NCI-H2171 treated with DMSO at 0.1 percent for 48 hours (cell line): ENCODE data around the gene UBE2E1.
"Not testable (repeated sequence)": the region's sequence is repeated elsewhere in the genome, so short reads cannot be mapped to it uniquely, and the experiment has no call there.

ENCODE experiments used
- DNase-seq: peaks from one replicate; lab custom pipeline; 2025; lab: John Stamatoyannopoulos, UW

UBE2E1 gene

DNA sequence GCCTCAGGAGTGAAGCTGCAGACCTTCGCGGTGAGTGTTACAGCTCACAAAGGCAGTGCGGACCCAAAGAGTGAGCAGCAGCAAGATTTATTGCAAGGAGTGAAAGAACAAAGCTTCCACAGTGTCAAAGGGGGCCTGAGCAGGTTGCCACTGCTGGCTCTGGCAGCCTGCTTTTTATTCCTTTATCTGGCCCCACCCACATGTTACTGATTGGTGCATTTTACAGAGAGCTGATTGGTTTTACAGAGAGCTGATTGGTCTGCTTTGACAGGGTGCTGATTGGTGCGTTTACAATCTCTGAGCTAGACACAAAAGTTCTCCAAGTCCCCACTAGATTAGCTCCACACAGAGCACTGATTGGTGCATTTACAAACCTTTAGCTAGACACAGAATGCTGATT is 76.2 kb downstream of the UBE2E1 start:
- not testable (repeated sequence) for DNase-seq

DNA sequence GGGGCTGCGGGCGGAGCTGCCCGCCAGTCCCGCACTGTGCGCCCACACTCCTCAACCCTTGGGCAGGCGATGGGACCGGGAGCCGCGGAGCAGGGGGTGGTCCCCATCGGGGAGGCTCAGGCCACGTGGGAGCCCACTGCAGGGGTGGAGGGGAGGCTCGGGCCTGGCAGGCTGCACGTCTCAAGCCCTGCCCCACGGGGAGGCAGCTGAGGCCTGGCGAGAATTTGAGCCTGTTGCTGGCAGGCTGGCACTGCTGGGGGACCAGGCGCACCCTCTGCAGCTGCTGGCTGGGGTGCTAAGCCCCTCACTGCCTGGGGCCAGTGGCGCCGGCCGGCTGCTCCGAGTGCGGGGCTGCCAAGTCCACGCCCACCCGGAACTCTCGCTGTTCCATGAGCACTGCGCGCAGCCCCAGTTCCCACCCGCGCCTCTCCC is 76.7 kb downstream of the UBE2E1 start:
- DNase-seq, result no peak

DNA sequence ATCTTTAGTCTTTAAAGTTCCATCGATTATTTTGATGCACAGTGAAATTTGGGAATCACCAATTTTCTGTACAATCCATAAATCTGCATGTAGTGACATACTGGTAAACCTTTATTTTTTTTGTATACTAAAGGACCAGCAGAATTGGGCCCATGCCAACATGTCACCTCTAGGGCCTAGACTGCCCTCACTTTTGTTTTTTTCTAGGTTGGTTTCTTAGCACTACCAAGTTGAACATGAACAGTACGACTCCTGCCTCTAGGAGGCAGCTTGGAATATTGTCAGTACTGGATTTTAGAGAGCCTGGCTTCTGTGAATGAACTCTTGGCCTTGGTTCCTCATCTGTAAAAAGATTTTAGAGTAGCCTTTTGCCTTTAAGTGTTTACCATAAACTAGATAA is 78.7 kb downstream of the UBE2E1 start:
- no peak for DNase-seq

GRCh38 chr3:23885210-23885609 is 79.5 kb downstream of the UBE2E1 start:
- no peak for DNase-seq

DNA sequence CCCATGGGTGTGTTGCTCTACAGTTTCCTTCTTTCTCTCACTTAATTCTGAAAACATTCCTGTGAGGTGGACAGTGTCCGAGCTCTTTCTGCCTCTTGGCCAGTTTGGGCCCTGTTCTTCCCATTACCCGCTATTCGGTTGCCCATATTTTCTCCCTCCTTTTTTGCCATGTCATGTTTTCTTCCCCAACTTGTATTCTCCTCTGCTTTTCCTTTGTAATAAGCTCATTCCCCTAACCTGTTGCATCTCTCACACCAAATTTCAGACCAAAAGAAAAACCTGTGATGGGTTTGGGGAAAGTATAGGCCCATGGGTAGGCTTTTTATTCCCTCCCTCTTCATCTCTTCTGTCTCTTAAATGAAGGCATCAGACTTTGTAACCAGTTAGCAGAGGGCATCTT is 80.6 kb downstream of the UBE2E1 start:
- no peak for DNase-seq

DNA sequence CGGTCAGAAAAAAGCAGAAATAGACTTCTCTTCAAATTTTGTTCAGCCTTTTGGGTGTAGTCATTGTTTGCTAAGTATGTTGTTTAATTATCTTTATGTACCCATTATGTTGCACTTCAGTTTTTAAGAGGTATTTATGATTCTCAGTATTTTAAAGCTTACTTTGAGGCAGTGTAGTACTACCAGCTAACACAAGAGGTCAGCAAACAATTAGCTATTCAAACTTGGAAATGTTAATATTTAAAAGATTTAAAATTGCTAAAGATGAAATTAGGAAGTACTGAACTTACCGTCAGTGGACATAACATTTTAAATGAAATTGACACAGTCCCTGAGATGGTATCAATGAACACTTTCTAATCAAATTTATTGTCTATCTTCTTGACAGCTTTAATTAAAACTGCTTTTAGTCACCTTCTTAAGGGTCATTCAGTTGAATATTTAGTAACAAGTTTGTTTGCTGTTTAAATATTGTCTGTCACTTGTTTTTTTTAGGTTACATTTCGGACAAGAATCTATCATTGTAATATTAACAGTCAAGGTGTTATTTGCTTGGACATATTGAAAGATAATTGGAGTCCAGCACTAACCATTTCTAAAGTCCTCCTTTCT is 83.0 kb downstream of the UBE2E1 start:
- DNase-seq, result peak; percentile 15

- no peak for DNase-seq
These were observed 83.6 kb downstream of the UBE2E1 start for GRCh38 chr3:23889386-23889785.

GRCh38 chr3:23889950-23890349 is 84.2 kb downstream of the UBE2E1 start:
- no peak for DNase-seq

DNA sequence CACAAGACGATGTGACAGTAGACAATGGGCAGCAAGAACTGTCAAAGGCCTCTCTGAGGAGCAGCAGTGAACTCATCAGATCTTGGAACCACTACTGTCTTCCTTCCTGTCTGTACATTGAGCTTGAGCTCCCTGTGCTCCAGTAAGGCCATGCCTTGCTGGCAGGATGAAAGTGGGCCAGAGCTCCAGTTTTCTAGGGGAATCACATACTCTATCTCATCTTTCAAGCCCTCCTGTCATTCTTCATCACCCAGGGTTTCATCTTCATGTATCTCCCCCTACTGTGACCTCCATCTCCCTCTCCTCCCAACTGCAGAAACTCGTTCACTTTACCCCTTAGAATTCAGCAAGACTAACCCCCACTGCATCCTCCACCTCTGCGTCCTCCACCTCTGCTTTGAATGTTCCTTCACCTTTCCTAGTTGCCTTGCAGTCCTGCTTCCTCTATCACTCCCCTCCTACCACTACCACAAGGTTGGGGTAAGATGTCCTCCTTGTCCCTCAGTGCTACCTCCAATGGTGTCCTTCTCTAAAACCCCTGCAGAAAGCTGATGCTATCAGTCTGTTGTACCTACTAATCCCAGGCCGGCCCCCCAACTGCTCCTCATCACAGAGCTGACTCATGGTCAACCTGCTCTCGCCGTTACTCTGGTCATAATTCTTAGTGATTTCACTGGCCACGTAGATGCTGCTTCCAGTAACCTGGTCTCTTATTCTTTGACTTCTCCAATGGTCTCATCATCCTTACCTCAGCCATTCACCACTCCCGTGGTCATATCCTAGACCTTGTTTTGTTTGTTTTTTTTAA is 88.7 kb downstream of the UBE2E1 start:
- DNase-seq, result no peak

- no peak for DNase-seq
These were observed 89.4 kb downstream of the UBE2E1 start for GRCh38 chr3:23895181-23895580.

GRCh38 chr3:23900744-23901143 is 95.0 kb downstream of the UBE2E1 start:
- DNase-seq, result no peak

DNA sequence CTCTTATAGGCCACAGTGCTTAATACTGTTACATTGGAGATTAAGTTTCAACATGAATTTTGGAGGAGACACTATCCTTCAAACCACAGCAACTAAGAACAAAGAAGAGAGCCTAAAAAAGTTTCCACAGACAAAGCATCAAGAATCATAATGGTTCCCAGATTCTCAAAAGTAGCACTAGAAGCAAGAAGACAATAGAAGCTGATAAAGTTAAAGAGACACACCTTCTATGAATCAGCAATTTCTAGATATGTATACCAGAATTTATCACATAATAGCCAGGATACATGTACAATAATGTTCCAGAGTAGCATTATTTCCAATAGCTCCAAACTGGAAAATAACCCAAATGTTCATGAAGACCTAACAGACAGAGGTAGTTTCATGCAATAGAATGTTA is 98.8 kb downstream of the UBE2E1 start:
- no peak for DNase-seq

- no peak for DNase-seq
These were observed 103.6 kb downstream of the UBE2E1 start for GRCh38 chr3:23909341-23909740.

DNA sequence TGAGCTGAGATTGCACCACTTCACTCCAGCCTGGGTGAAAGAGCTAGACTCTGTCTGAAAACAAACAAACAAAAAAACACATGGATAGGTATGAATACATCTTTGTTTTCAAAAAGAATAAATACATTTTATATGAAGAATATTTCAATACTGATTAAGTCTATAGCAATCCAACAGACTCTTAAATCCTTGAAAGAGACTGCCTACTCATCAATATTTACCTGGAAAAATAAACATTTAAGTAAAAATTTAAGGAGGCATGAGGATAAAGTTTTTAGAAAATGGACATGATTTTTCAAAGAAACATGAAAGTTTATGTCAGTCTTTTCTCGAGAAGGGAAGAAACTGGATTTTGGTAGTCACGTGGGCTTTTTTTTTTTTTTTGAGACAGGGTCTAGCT is 105.6 kb downstream of the UBE2E1 start:
- no peak for DNase-seq

DNA sequence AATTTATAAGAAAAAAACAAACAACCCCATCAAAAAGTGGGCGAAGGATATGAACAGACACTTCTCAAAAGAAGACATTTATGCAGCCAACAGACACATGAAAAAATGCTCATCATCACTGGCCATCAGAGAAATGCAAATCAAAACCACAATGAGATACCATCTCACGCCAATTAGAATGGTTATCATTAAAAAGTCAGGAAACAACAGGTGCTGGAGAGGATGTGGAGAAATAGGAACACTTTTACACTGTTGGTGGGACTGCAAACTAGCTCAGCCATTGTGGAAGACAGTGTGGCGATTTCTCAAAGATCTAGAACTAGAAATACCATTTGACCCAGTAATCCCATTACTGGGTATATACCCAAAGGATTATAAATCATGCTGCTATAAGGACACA is 106.6 kb downstream of the UBE2E1 start:
- not testable (repeated sequence) for DNase-seq

DNA sequence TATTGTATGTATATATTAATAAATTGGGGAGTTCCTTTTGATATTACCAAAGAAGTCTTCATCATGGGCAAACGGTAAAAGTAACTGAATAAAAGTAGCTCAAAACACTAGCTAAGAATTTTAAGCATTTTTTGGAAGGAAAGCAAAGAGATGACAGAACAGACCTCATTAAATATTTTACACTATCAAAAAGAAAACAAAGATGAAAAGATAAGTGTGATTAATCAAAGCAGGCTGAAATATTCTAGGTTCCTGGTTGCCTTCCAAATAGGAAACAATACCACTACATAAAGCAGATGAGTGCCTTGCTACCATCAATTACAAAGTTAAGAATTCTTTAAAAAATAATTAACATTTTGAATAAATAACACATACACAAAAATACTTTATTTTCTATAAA is 107.4 kb downstream of the UBE2E1 start:
- no peak for DNase-seq

DNA sequence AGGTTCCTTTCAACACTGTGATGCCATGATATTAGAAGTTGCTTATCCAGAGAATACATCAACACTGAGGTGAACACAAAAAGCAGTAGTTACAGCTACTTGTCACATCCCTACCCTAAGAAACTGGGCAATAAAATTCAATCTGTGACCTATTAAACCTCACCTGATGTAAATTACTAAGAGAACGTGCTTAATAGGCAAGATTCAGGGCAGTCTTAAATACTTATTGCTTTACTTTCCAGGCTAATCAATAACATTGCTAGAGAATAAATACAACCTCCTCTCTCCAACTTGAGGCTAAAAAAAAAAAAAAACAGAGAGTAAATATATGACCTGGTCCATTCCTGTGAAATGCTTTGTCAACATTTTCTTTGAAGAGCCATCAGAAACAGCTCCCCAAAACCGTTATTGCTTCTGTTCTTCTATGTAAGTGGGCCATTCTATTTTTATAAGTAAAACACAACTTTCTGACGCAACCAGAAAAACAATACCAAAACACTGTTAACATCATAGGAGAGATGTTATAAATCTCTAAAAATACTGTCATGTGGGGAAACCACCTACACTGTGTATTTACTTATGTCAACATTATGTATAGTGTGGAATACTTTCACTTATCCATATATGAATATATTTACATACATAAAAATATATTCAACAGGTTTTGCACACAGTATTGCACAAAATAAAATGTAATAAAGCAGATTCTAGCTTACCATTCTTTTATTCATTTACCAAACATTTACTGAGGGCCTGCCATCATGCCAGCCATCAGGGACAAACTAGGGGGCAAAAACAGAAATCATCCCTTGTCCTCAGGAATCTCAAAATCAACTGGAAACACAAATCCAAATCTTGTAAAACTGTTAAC is 108.4 kb downstream of the UBE2E1 start:
- no peak for DNase-seq

GRCh38 chr3:23915537-23916108 is 109.9 kb downstream of the UBE2E1 start:
- no peak for DNase-seq

DNA sequence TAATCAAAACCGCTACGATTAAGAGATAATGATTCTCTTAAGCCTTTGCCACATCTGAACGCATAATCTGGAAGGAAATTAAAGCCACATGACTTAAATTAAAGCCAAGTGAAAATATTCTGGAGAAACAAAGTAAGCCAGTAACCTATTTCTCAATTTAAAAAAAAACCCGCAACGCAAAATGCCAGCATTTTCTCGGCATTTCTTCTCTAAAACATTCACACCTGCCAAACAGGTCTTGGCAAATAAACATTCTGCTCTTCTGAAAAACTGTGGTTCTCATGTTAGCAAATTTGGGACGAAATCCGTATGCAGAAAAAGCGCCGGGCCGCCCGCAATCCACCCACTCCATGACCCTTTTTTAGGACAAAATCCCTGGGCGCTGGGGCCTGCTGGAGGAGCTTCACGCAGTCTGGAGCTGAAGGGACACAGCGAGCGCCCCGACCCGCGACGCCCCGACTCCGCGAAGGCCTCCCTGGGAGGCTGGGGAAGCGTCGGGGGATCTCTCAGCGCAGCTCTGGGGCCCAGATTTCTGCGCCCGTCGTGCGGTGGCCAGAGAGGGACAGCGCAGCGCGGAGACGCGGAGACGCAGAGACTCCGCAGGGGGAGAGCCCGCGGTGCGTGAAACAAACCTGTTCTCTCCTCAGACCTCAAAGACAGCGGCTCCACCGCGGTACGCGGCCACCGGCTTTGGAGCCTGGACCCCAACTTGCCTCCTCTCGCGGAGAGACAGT is 110.6 kb downstream of the UBE2E1 start:
- no peak for DNase-seq

DNA sequence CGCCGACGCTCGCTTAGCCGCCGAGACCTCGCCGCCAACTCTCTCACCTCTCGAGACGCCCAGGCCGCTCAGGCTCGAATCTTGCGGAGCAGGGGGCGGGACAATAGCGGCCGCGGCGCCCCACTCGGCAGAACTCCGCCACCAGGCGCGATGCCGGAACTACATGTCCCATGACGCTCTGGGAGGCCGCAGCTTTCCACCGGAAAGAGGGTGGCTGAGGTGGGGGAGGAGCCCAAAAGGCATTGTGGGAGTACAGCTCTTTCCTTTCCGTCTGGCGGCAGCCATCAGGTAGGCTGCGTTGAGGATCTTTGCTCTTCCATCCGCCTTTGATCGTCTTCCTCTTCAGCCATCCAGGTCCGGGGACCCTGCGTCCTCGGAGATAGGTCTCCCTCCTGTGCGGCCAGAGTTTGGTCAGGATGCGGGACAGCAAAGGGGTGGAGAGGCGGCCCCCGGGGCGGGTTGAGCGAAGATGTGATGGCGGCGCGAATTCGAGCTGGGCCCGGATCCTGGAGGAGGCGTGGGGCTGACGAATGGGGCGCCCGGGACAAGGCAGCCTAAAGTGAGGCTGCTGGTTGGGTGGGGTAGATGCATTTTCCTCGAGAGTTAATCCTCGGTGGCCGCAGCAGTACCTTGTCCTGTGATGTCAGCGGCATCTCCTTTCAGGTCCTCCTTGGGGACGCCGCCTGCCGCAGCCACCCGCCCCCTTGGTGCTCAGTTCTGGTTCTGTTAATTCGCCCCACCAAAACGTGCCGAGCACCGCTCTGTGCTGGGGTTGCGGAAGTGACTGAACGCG is 111.3 kb downstream of the UBE2E1 start, which contains the start of the genes NKIRAS1 and RPL15:
NKIRAS1 (minus strand) TSS at position 105 of the 793 bp plus-strand sequence. CDS start 6,086 bp downstream, outside the sequence.
RPL15 (plus strand) TSS at position 247 of the 793 bp plus-strand sequence. CDS start 728 bp downstream, outside the sequence.
- peak; percentile 87 for DNase-seq
